NOMO-1 treated with DMSO at 0.1 percent for 48 hours (cell line): Measurements from ENCODE around the gene MRM1.

ENCODE experiments used
- DNase-seq: peaks from one replicate; lab custom pipeline; 2025; ENCODE audit not compliant: unreplicated experiment; lab: John Stamatoyannopoulos, UW

Gene MRM1

GRCh38 chr17:36629970-36630502 is 28.7 kb downstream of the MRM1 start:
- DNase-seq: no peak

GRCh38 chr17:36631022-36631421 is 29.6 kb downstream of the MRM1 start:
- DNase-seq: no peak

GRCh38 chr17:36632916-36633771 is 31.8 kb downstream of the MRM1 start:
- no peak for DNase-seq

- no peak for DNase-seq
Observed at GRCh38 chr17:36640346-36640745, 39.0 kb downstream of the MRM1 start.

- no peak for DNase-seq
Observed at GRCh38 chr17:36640836-36641235, 39.5 kb downstream of the MRM1 start.

GRCh38 chr17:36641331-36641876 is 40.0 kb downstream of the MRM1 start:
- DNase-seq: no peak

- no peak for DNase-seq
Observed at GRCh38 chr17:36641877-36642845, 40.8 kb downstream of the MRM1 start.

GRCh38 chr17:36643086-36643685 is 41.8 kb downstream of the MRM1 start:
- DNase-seq: no peak

- DNase-seq: no peak
Observed at GRCh38 chr17:36645422-36645821, 44.0 kb downstream of the MRM1 start.

GRCh38 chr17:36647636-36648035 is 46.3 kb downstream of the MRM1 start:
- no peak for DNase-seq

GRCh38 chr17:36650096-36650775 is 48.9 kb downstream of the MRM1 start:
- no peak for DNase-seq

- no peak for DNase-seq
Observed at GRCh38 chr17:36653374-36653773, 52.0 kb downstream of the MRM1 start.

- DNase-seq: no peak
Observed at GRCh38 chr17:36653856-36654255, 52.5 kb downstream of the MRM1 start.

- DNase-seq: no peak
Observed at GRCh38 chr17:36655726-36656125, 54.3 kb downstream of the MRM1 start.

- no peak for DNase-seq
Observed at GRCh38 chr17:36657390-36657762, 56.0 kb downstream of the MRM1 start.

- DNase-seq: peak; percentile 7
Observed at GRCh38 chr17:36657763-36658490, 56.5 kb downstream of the MRM1 start.
